Testis (tissue), 2 donors: ENCODE data around the gene HECW1.

Experiments used
- CTCF ChIP-seq, 3 experiments: fragments of 450-650 bp in 2 of 3; fragments of 200-600 bp in 1 of 3; sonication (generic) in 1 of 3; IDR thresholded peaks; one replicate each; pipeline ENCODE4 v1.5.1; 2016 to 2019; ENCODE audit warnings: antibody characterized with exemption in 3 of 3, mild to moderate bottlenecking in 2 of 3, moderate library complexity in 1 of 3
- POLR2A ChIP-seq: fragments of 450-650 bp; IDR thresholded peaks from one replicate; pipeline ENCODE4 v1.6.1; 2017; ENCODE audit warnings: antibody characterized with exemption, mild to moderate bottlenecking, moderate library complexity

GRCh38 chr7:43533801-43534479, 421.5 kb downstream of the HECW1 start:
- TF ChIP-seq POLR2A: no peak
- TF ChIP-seq CTCF (IDR thresholded peaks at IDR 0.05): no peak
